GM12878 (cell line): ENCODE data around the gene MPHOSPH9. TPM values are rescaled to one million over a fixed set of nuclear protein-coding genes. Genes with fewer than 3 reads are reported as not detected.
A peak's percentile ranks its signal among the peaks of the same experiment; 100 is the strongest.

Experiments
- CREM ChIP-seq: IDR thresholded peaks from 2 replicates; pipeline ENCODE4 v1.6.1; 2014; ENCODE audit warnings: antibody characterized with exemption, low read depth
- FOS ChIP-seq: IDR thresholded peaks from 3 replicates; pipeline ENCODE4 v1.6.1; 2011; ENCODE audit warnings: borderline replicate concordance; ENCODE audit not compliant: insufficient read length; ENCODE audit errors: extremely low read depth
- HDAC2 ChIP-seq: fragments of 200-600 bp; sonication (generic); IDR thresholded peaks from 2 replicates; pipeline ENCODE4 v1.6.1; 2017
- MTA3 ChIP-seq: IDR thresholded peaks from 2 replicates; pipeline ENCODE4 v1.6.1; 2012; ENCODE audit warnings: low read length, inconsistent platforms, borderline replicate concordance
- NFXL1 ChIP-seq: fragments of 450-650 bp; IDR thresholded peaks from 2 replicates; pipeline ENCODE4 v1.6.1; 2017; ENCODE audit warnings: antibody characterized with exemption, mild to moderate bottlenecking, borderline replicate concordance
- NRF1 ChIP-seq: conservative IDR thresholded peaks from 2 replicates; pipeline ENCODE4 v1.6.1; 2011; ENCODE audit warnings: mild to moderate bottlenecking, low read depth, low read length, improper control_type of control experiment
- POLR2A ChIP-seq: IDR thresholded peaks from 2 replicates; pipeline ENCODE4 v1.6.1; 2011; ENCODE audit warnings: low read depth, mild to moderate bottlenecking, low read length
- SMAD1 ChIP-seq: fragments of 450-650 bp; IDR thresholded peaks from 2 replicates; pipeline ENCODE4 v1.6.1; 2018; ENCODE audit warnings: mild to moderate bottlenecking, low read depth; ENCODE audit not compliant: partially characterized antibody
- SREBF2 ChIP-seq: IDR thresholded peaks from 2 replicates; pipeline ENCODE4 v1.6.1; 2012; ENCODE audit warnings: mild to moderate bottlenecking, low read length
- WRNIP1 ChIP-seq: IDR thresholded peaks from 2 replicates; pipeline ENCODE4 v1.6.1; 2011; ENCODE audit warnings: low read depth, low read length, improper control_type of control experiment, borderline replicate concordance
- ZBTB40 ChIP-seq: fragments of 450-650 bp; IDR thresholded peaks from 2 replicates; pipeline ENCODE4 v1.6.1; 2016; ENCODE audit warnings: mild to moderate bottlenecking, moderate library complexity, borderline replicate concordance
- ZNF622 ChIP-seq: fragments of 450-650 bp; IDR thresholded peaks from 2 replicates; pipeline ENCODE4 v1.6.1; 2017; ENCODE audit warnings: mild to moderate bottlenecking, inconsistent platforms
- polyA plus RNA-seq, 11 experiments: library from polyadenylated mRNA; depleted of rRNA in 4 of 11; unstranded in 6 of 11; stranded (reverse) in 5 of 11; fragments of >200 nt; fragmentation: Nextera tagmentation in 4 of 11; fragmentation: Illumina TruSeq in 1 of 11; extraction: Ambion mirVana in 4 of 11; extraction: Trizol in 1 of 11; gene quantifications; 1 replicate in 1 of 11; 2 replicates in 10 of 11; pipeline versions ENCODE4 v1.2.1 to v1.2.3, GENCODE V29; 2011 to 2016; ENCODE audit warnings: inconsistent platforms in 2 of 11, missing spikeins in 2 of 11, low read depth in 1 of 11
- total RNA-seq, 4 experiments: library from RNA; depleted of rRNA in 3 of 4; stranded (reverse); fragments of >200 nt in 3 of 4; fragmentation: Illumina TruSeq in 1 of 4; extraction: Trizol in 1 of 4; gene quantifications; 2 replicates each; pipeline versions ENCODE4 v1.2.1 to v1.2.3, GENCODE V29; 2013 to 2021
- TF ChIP-seq, protein P1 (sequence below): fragments of 450-650 bp; formaldehyde crosslinking; IDR thresholded peaks from 2 replicates; pipeline ENCODE4 v1.5.0; 2022; ENCODE audit warnings: mild to moderate bottlenecking, missing genetic modification characterization
- TF ChIP-seq, protein P2 (sequence below): fragments of 150-350 bp; IDR thresholded peaks from 2 replicates; pipeline ENCODE4 v1.6.1; 2016; ENCODE audit warnings: low read depth, low read length
- TF ChIP-seq, protein P3 (sequence below): fragments of 450-650 bp; IDR thresholded peaks from 2 replicates; pipeline ENCODE4 v1.6.1; 2018; ENCODE audit warnings: mild to moderate bottlenecking, low read depth, moderate library complexity; ENCODE audit not compliant: partially characterized antibody

Gene MPHOSPH9
- total and polyA plus RNA-seq, 10 of the 15 experiments (the other 5 are each of a cell fraction or from before 2014, with no cell fraction given): 11.5 to 72.2 (median 45.7) TPM

- TF ChIP-seq, protein P1, sequence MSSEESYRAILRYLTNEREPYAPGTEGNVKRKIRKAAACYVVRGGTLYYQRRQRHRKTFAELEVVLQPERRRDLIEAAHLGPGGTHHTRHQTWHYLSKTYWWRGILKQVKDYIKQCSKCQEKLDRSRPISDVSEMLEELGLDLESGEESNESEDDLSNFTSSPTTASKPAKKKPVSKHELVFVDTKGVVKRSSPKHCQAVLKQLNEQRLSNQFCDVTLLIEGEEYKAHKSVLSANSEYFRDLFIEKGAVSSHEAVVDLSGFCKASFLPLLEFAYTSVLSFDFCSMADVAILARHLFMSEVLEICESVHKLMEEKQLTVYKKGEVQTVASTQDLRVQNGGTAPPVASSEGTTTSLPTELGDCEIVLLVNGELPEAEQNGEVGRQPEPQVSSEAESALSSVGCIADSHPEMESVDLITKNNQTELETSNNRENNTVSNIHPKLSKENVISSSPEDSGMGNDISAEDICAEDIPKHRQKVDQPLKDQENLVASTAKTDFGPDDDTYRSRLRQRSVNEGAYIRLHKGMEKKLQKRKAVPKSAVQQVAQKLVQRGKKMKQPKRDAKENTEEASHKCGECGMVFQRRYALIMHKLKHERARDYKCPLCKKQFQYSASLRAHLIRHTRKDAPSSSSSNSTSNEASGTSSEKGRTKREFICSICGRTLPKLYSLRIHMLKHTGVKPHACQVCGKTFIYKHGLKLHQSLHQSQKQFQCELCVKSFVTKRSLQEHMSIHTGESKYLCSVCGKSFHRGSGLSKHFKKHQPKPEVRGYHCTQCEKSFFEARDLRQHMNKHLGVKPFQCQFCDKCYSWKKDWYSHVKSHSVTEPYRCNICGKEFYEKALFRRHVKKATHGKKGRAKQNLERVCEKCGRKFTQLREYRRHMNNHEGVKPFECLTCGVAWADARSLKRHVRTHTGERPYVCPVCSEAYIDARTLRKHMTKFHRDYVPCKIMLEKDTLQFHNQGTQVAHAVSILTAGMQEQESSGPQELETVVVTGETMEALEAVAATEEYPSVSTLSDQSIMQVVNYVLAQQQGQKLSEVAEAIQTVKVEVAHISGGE (CRISPR knock-in tag): no peak
- peak; percentile 20 for TF ChIP-seq FOS
- TF ChIP-seq HDAC2: no peak
- no peak for TF ChIP-seq WRNIP1
- TF ChIP-seq ZBTB40: no peak
- TF ChIP-seq, protein P2, sequence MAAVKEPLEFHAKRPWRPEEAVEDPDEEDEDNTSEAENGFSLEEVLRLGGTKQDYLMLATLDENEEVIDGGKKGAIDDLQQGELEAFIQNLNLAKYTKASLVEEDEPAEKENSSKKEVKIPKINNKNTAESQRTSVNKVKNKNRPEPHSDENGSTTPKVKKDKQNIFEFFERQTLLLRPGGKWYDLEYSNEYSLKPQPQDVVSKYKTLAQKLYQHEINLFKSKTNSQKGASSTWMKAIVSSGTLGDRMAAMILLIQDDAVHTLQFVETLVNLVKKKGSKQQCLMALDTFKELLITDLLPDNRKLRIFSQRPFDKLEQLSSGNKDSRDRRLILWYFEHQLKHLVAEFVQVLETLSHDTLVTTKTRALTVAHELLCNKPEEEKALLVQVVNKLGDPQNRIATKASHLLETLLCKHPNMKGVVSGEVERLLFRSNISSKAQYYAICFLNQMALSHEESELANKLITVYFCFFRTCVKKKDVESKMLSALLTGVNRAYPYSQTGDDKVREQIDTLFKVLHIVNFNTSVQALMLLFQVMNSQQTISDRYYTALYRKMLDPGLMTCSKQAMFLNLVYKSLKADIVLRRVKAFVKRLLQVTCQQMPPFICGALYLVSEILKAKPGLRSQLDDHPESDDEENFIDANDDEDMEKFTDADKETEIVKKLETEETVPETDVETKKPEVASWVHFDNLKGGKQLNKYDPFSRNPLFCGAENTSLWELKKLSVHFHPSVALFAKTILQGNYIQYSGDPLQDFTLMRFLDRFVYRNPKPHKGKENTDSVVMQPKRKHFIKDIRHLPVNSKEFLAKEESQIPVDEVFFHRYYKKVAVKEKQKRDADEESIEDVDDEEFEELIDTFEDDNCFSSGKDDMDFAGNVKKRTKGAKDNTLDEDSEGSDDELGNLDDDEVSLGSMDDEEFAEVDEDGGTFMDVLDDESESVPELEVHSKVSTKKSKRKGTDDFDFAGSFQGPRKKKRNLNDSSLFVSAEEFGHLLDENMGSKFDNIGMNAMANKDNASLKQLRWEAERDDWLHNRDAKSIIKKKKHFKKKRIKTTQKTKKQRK: peak; percentile 32; the same call in 1 of the 2 replicates
- TF ChIP-seq SREBF2: no peak
- TF ChIP-seq CREM: peak; percentile 59
- TF ChIP-seq ZNF622: no peak
- TF ChIP-seq MTA3: no peak
- peak; percentile 99 for TF ChIP-seq POLR2A
- peak; percentile 75 for TF ChIP-seq SMAD1
- peak; percentile 79 for TF ChIP-seq NRF1
- TF ChIP-seq, protein P3, sequence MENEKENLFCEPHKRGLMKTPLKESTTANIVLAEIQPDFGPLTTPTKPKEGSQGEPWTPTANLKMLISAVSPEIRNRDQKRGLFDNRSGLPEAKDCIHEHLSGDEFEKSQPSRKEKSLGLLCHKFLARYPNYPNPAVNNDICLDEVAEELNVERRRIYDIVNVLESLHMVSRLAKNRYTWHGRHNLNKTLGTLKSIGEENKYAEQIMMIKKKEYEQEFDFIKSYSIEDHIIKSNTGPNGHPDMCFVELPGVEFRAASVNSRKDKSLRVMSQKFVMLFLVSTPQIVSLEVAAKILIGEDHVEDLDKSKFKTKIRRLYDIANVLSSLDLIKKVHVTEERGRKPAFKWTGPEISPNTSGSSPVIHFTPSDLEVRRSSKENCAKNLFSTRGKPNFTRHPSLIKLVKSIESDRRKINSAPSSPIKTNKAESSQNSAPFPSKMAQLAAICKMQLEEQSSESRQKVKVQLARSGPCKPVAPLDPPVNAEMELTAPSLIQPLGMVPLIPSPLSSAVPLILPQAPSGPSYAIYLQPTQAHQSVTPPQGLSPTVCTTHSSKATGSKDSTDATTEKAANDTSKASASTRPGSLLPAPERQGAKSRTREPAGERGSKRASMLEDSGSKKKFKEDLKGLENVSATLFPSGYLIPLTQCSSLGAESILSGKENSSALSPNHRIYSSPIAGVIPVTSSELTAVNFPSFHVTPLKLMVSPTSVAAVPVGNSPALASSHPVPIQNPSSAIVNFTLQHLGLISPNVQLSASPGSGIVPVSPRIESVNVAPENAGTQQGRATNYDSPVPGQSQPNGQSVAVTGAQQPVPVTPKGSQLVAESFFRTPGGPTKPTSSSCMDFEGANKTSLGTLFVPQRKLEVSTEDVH: no peak
- no peak for TF ChIP-seq NFXL1
These were observed at the start of gene MPHOSPH9, which contains the start of gene MTRFR (continued) for GRCh38 chr12:123232807-123233504.
